Measurements from ENCODE around the gene CLSTN1. TPM values are rescaled to one million over a fixed set of nuclear protein-coding genes. Genes with fewer than 3 reads are reported as not detected.

CLSTN1 gene
- total and polyA plus RNA-seq, 2 of the 8 experiments (the other 6 are each of a cell fraction or from before 2014, with no cell fraction given): 34.2 to 97.4 TPM

- Histone ChIP-seq H4K5ac (ENCODE audit: insufficient read length, low read depth, low read length) (no peak overlapping the region), H2BK5ac (ENCODE audit: low read depth, low read length) (no peak overlapping the region), H2AK5ac (ENCODE audit: low read depth, low read length) (0 out of 2 replicates have a peak overlapping the region, but pooled peaks have one; percentile 13), H3K9ac (replicated peaks in 1 of 4; ENCODE audit: extremely low read depth in 1 of 4, low read depth in 3 of 4, low read length in 3 of 4) (no peak overlapping the region), H2BK15ac (ENCODE audit: low read length) (no peak overlapping the region), H3K18ac (ENCODE audit: extremely low read depth, low read length) (no peak overlapping the region), H3K4me2 (ENCODE audit: insufficient read depth in 1 of 2, low read depth in 2 of 2, low read length in 2 of 2) (no peak overlapping the region), H3K79me1 (ENCODE audit: low read depth, low read length) (peaks cover 6% of the 10 kb centered on the region; the same call in 1 of the 2 replicates), H4K20me1 (replicated peaks in 1 of 2; ENCODE audit: control insufficient read depth in 1 of 2, insufficient read depth in 2 of 2, low read length in 2 of 2) (peaks cover 10 to 12% of the 10 kb centered on the region in 2 experiments), H2AFZ (ENCODE audit: low read length) (no peak overlapping the region), H2BK12ac (ENCODE audit: low read depth, low read length) (peak overlapping the region; percentile 50; the same call in 1 of the 2 replicates), H3K79me2 (ENCODE audit: control insufficient read depth in 1 of 2, insufficient read depth in 2 of 2, low read length in 2 of 2) (peaks cover 5 to 71% of the 10 kb centered on the region in 2 experiments; a peak in 3 of 4 replicates), H4K91ac (replicated peaks; ENCODE audit: insufficient read length, low read length) (no peak overlapping the region), H3K4me3 (ENCODE audit: extremely low read depth in 1 of 4, insufficient read depth in 2 of 4, low read depth in 3 of 4, low read length in 4 of 4) (no peak overlapping the region), H3K9me3 (ENCODE audit: insufficient read depth in 2 of 2, low read depth in 1 of 2, low read length in 1 of 2) (no peaks in the 10 kb centered on the region), H3K23me2 (ENCODE audit: low read depth, low read length) (no peaks in the 10 kb centered on the region), H3K27me3 (replicated peaks in 1 of 4; ENCODE audit: control insufficient read depth in 3 of 4, extremely low read depth in 1 of 4, insufficient read depth in 3 of 4, low read length in 3 of 4) (no peaks in the 10 kb centered on the region), H3K4me1 (replicated peaks in 1 of 4; ENCODE audit: control insufficient read depth in 3 of 4, insufficient read depth in 4 of 4, low read length in 3 of 4) (peaks cover 3 to 11% (median 6%) of the 10 kb centered on the region in 4 experiments), H3K27ac (ENCODE audit: low read depth, low read length) (no peak overlapping the region), H3K23ac (ENCODE audit: insufficient read length) (no peak overlapping the region), H3K14ac (ENCODE audit: insufficient read length) (no peak overlapping the region), H4K8ac (ENCODE audit: extremely low read depth, insufficient read depth, low read length) (no peak overlapping the region), H3K56ac (replicated peaks; ENCODE audit: insufficient read length, low read depth, low read length) (no peak overlapping the region), H2BK120ac (replicated peaks; ENCODE audit: low read depth, low read length) (no peak overlapping the region), H3K4ac (replicated peaks; ENCODE audit: insufficient read length, low read depth, low read length) (no peak overlapping the region), H3K36me3 (ENCODE audit: control insufficient read depth in 2 of 4, insufficient read depth in 4 of 4, low read length in 3 of 4) (no peaks in the 10 kb centered on the region; a peak in 1 of 8 replicates), H2BK20ac (ENCODE audit: low read length) (no peak overlapping the region)
- ChIA-PET CTCF (ENCODE audit: partially characterized antibody) (interaction anchor here (4.4 to 11.2 kb wide), 4 partner anchors 9 to 80 kb away, joined by 29 to 312 read pairs (median 78); no protein-coding TSS in a partner anchor), POLR2A (ENCODE audit: partially characterized antibody) (interaction anchor here (1.2 to 1.3 kb wide), 2 partner anchors 51 to 72 kb away, joined by 3 read pairs; no protein-coding TSS in a partner anchor)
- TF ChIP-seq CHD1 (IDR thresholded peaks at IDR 0.05; ENCODE audit: low read depth, low read length) (no peak), POLR2AphosphoS5 (IDR thresholded peaks at IDR 0.05; ENCODE audit: low read depth, low read length) (no peak), BACH1 (IDR thresholded peaks at IDR 0.05; ENCODE audit: low read length) (no peak), SP1 (IDR thresholded peaks at IDR 0.05; ENCODE audit: low read depth, low read length) (no peak), JUN (IDR thresholded peaks at IDR 0.05; ENCODE audit: low read depth, low read length) (no peak), EP300 (IDR thresholded peaks at IDR 0.05; ENCODE audit: borderline replicate concordance in 1 of 2, low read depth in 2 of 2, low read length in 2 of 2) (no peak), KDM1A (IDR thresholded peaks at IDR 0.05; ENCODE audit: borderline replicate concordance, low read length) (no peak), GABPA (IDR thresholded peaks at IDR 0.05; ENCODE audit: borderline replicate concordance, insufficient read depth, low read length) (no peak), HDAC6 (IDR thresholded peaks at IDR 0.05; ENCODE audit: low read depth, low read length) (no peak), TBP (IDR thresholded peaks at IDR 0.05; ENCODE audit: low read depth, low read length) (no peak), RXRA (IDR thresholded peaks at IDR 0.05; ENCODE audit: insufficient read depth, low read depth, low read length) (no peak), SRF (IDR thresholded peaks at IDR 0.05; ENCODE audit: low read depth, low read length) (no peak), CHD2 (IDR thresholded peaks at IDR 0.05; ENCODE audit: low read length) (no peak), RBBP5 (IDR thresholded peaks at IDR 0.05; ENCODE audit: borderline replicate concordance, low read depth, low read length) (no peak)
- no peak for FAIRE-seq
- WGBS, 2 experiments (ENCODE audit: extremely low coverage in 1 of 2, insufficient coverage in 1 of 2, insufficient read length in 1 of 2, insufficient replicate concordance in 2 of 2, low coverage in 1 of 2, low lambda C conversion rate in 2 of 2, missing lambda C conversion rate in 1 of 2): 88% methylated on average over 8 of the region's 8 CpGs; no CpG with 5 or more reads in 1 of the 2 experiments
- no peak for DNase-seq (ENCODE audit: low read depth in 1 of 2, low spot score in 2 of 2)
Observed at GRCh38 chr1:9787702-9788101, 36.1 kb downstream of the CLSTN1 start.

Data from H1 (cell line).